SU-DHL-6 (cell line): Measurements from ENCODE around the gene PLEKHF1.

Experiments used
- H2AFZ ChIP-seq: fragments of 200-600 bp; sonication (generic); 2 replicates; pipeline ENCODE4 v1.6.1; 2014; ENCODE audit warnings: low read depth, mild to moderate bottlenecking, moderate library complexity, mixed read lengths, antibody characterized with exemption, low read length; ENCODE audit not compliant: severe bottlenecking
- H3F3A ChIP-seq: fragments of 200-600 bp; shearing (Covaris generic); 2 replicates; pipeline ENCODE4 v1.6.0; 2016; ENCODE audit warnings: antibody characterized with exemption, mild to moderate bottlenecking; ENCODE audit not compliant: insufficient read depth
- H3K27ac ChIP-seq: fragments of 200-600 bp; sonication (generic); 2 replicates; pipeline ENCODE4 v1.5.1; 2016; ENCODE audit warnings: low read depth, mild to moderate bottlenecking, low read length, moderate library complexity, mixed read lengths
- H3K27me3 ChIP-seq: fragments of 200-600 bp; sonication (generic), shearing (Covaris generic); 2 replicates; pipeline ENCODE4 v1.6.0; 2014; ENCODE audit warnings: mild to moderate bottlenecking, low read length
- H3K36me3 ChIP-seq: fragments of 200-600 bp; sonication (generic); 2 replicates; pipeline ENCODE4 v1.6.1; 2014; ENCODE audit warnings: mild to moderate bottlenecking, low read length, mixed read lengths
- H3K4me2 ChIP-seq: fragments of 300-600, 200-600 bp; shearing (Covaris generic), sonication (generic); 2 replicates; pipeline ENCODE4 v1.6.0; 2014; ENCODE audit warnings: low read length, low read depth, mild to moderate bottlenecking; ENCODE audit not compliant: poor library complexity, severe bottlenecking
- H3K4me3 ChIP-seq: fragments of 200-600 bp; sonication (generic); 2 replicates; pipeline ENCODE4 v1.5.1; 2014; ENCODE audit warnings: antibody characterized with exemption, low read length, mild to moderate bottlenecking, mixed read lengths; ENCODE audit not compliant: insufficient read depth, poor library complexity, severe bottlenecking
- H3K79me2 ChIP-seq: fragments of 200-600 bp; sonication (generic); 2 replicates; pipeline ENCODE4 v1.6.1; 2014; ENCODE audit warnings: mild to moderate bottlenecking, low read length, moderate library complexity; ENCODE audit not compliant: insufficient read depth
- H3K9ac ChIP-seq: fragments of 200-600 bp; sonication (generic); 2 replicates; pipeline ENCODE4 v1.7.0; 2014; ENCODE audit warnings: mild to moderate bottlenecking, low read length
- H3K9me2 ChIP-seq: fragments of 200-600 bp; sonication (generic); replicated peaks from 2 replicates; pipeline ENCODE4 v1.6.1; 2014; ENCODE audit warnings: low read length; ENCODE audit not compliant: insufficient read depth
- H3K9me3 ChIP-seq: fragments of 200-600 bp; sonication (generic); 2 replicates; pipeline ENCODE4 v1.6.1; 2014; ENCODE audit warnings: low read length, mixed read lengths; ENCODE audit not compliant: insufficient read depth
- H4K20me1 ChIP-seq: fragments of 200-600 bp; sonication (generic); 2 replicates; pipeline ENCODE4 v1.6.1; 2014; ENCODE audit warnings: low read depth, mild to moderate bottlenecking, antibody characterized with exemption, low read length, moderate library complexity, mixed read lengths
- EZH2phosphoT487 ChIP-seq: fragments of 200-600 bp; sonication (generic), shearing (Covaris generic); conservative IDR thresholded peaks from 2 replicates; pipeline ENCODE4 v1.6.1; 2018; ENCODE audit warnings: mild to moderate bottlenecking, antibody characterized with exemption, low read length, moderate library complexity, mixed read lengths
- TF ChIP-seq, protein P1 (sequence below): fragments of 200-600 bp; sonication (generic); IDR thresholded peaks from one replicate; pipeline ENCODE4 v1.5.1; 2017; ENCODE audit warnings: antibody characterized with exemption, mild to moderate bottlenecking, low read length, moderate library complexity; ENCODE audit not compliant: insufficient read depth, poor library complexity, severe bottlenecking

Gene PLEKHF1

DNA sequence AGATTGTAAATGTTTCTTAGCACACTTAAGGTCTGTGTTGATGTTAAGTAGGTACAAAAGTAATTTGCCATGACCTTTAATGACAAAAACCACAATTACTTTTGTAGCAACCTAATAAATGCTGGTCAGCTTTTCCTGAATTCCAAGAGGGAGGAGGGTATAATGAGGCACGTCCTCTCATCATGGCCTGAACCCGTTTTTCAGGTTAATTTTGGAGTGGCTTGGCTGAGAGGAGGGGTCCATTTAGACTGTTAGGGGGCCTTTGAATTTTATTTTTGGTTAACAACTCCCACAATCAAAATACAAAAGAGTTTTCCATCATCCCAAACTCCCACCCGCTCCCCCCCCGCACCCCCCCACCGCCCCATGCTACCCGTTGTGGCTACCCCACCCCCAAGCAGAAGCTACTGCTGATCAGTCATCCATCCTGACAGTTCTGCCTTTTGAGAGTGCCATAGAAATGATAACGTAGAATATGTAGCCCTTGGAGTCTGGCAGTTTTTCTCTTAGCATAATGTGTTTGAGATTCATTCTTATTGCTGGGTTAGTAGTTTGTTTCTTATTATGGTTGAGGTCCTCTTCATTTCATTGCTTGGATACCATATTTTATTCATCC lies 14.4 kb upstream of the PLEKHF1 start:
- Histone ChIP-seq H3K9me3 (no peaks in the 10 kb centered on the region), H4K20me1 (no peaks in the 10 kb centered on the region), H3K79me2 (no peaks in the 10 kb centered on the region), H3K9me2 (no peaks in the 10 kb centered on the region), H3K9ac (no peak overlapping the region), H3K27me3 (no peaks in the 10 kb centered on the region), H3K4me3 (no peak overlapping the region), H3K27ac (no peak overlapping the region), H3F3A (no peaks in the 10 kb centered on the region), H2AFZ (no peak overlapping the region), H3K4me2 (no peak overlapping the region), H3K36me3 (no peaks in the 10 kb centered on the region)
- TF ChIP-seq, protein P1, sequence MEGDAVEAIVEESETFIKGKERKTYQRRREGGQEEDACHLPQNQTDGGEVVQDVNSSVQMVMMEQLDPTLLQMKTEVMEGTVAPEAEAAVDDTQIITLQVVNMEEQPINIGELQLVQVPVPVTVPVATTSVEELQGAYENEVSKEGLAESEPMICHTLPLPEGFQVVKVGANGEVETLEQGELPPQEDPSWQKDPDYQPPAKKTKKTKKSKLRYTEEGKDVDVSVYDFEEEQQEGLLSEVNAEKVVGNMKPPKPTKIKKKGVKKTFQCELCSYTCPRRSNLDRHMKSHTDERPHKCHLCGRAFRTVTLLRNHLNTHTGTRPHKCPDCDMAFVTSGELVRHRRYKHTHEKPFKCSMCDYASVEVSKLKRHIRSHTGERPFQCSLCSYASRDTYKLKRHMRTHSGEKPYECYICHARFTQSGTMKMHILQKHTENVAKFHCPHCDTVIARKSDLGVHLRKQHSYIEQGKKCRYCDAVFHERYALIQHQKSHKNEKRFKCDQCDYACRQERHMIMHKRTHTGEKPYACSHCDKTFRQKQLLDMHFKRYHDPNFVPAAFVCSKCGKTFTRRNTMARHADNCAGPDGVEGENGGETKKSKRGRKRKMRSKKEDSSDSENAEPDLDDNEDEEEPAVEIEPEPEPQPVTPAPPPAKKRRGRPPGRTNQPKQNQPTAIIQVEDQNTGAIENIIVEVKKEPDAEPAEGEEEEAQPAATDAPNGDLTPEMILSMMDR = no peak
- no peak for TF ChIP-seq EZH2phosphoT487

DNA sequence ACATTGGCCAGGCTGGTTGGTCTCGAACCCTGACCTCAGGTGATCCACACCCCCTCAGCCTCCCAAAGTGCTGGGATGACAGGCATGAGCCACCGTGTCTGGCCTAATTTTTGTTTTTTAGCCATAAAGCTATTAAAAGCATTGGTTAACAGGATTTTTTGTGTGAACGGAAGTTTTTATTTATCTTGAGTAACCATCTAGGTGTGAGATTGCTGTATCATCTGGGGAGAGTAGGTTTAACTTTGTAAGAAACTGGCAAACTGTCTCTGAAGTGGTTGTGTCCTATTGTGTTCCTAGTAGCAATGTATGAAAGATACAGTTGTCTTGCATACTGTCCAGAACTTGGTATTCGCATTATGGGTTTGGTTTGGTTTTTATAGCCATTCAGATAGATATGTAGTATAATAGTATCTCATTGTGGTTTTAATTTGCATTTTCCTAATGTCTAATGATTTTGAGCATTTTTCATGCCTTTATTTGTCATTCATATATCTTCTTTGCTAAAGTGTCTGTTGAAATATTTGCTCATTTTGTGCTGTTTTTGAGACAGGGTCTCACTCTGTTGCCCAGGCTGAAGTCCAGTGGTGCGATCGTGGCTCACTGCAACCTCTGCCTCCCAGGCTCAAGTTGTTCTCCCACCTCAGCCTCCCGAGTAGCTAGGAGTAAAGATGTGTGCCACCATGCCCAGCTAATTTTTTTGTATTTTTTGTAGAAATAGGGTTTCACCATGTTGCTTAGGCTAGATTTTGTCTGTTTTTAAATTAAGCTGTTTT lies 13.5 kb upstream of the PLEKHF1 start:
- Histone ChIP-seq H3K9me3 (no peaks in the 10 kb centered on the region), H2AFZ (no peak overlapping the region), H3K4me2 (no peak overlapping the region), H3K27me3 (no peaks in the 10 kb centered on the region), H3K36me3 (no peaks in the 10 kb centered on the region), H3K79me2 (no peaks in the 10 kb centered on the region), H3K27ac (no peak overlapping the region), H3K4me3 (no peak overlapping the region), H3K9me2 (no peaks in the 10 kb centered on the region), H3F3A (no peaks in the 10 kb centered on the region), H3K9ac (no peak overlapping the region), H4K20me1 (no peaks in the 10 kb centered on the region)
- TF ChIP-seq, protein P1 = no peak
- no peak for TF ChIP-seq EZH2phosphoT487

DNA sequence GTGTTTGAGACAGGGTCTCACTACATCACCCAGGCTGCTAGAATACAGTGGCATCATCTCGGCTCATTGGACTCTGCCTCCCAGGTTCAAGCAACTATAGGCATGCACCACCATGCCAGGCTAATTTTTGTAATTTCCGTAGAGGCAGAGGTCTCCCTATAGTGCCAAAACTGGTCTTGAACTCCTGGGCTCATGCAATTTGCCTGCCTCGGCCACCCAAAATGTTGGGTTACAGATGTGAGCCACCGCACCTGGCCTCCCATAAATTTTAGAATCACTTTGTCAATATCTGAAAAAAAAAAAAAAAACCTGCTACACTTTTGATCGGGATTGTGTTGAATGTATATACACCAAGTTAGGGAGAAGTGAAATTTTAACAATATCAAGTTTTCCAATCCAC lies 11.9 kb upstream of the PLEKHF1 start:
- Histone ChIP-seq H3K9ac (no peak overlapping the region), H4K20me1 (no peaks in the 10 kb centered on the region), H3F3A (no peaks in the 10 kb centered on the region), H3K27me3 (no peaks in the 10 kb centered on the region), H3K9me3 (no peaks in the 10 kb centered on the region), H3K4me2 (no peak overlapping the region), H3K27ac (no peak overlapping the region), H3K36me3 (no peaks in the 10 kb centered on the region), H3K4me3 (no peak overlapping the region), H2AFZ (no peak overlapping the region), H3K79me2 (no peaks in the 10 kb centered on the region), H3K9me2 (no peaks in the 10 kb centered on the region)
- TF ChIP-seq EZH2phosphoT487 = no peak
- TF ChIP-seq, protein P1 = no peak
